Measurements from ENCODE around the gene BLOC1S6.

- TF ChIP-seq POLR2AphosphoS5 (IDR thresholded peaks at IDR 0.05; ENCODE audit: low read depth, low read length) (no peak), REST (IDR thresholded peaks at IDR 0.05; ENCODE audit: insufficient read depth in 1 of 2, low read depth in 2 of 2, low read length in 2 of 2) (no peak)
Measured at GRCh38 chr15:45551676-45552075, 35.5 kb upstream of the BLOC1S6 start.

Measured in PFSK-1 (cell line).